Keratinocyte (primary cell): ENCODE results near the gene GPR153.

ENCODE experiments used
- CTCF ChIP-seq, 3 experiments: IDR thresholded peaks in 1 of 3; conservative IDR thresholded peaks in 1 of 3; optimal IDR thresholded peaks in 1 of 3; 2 replicates in 2 of 3; 3 replicates in 1 of 3; pipeline versions ENCODE3 to v1.5.1; 2011; ENCODE audit warnings: low read length in 3 of 3, mild to moderate bottlenecking in 3 of 3, moderate library complexity in 2 of 3, control low read depth in 1 of 3, inconsistent platforms in 1 of 3; ENCODE audit not compliant: insufficient read depth in 2 of 3; ENCODE audit errors: extremely low read depth in 1 of 3
- EZH2 ChIP-seq: IDR thresholded peaks from one replicate; pipeline ENCODE4 v1.6.1; 2012; ENCODE audit warnings: inconsistent platforms, mild to moderate bottlenecking, low read length, moderate library complexity

GRCh38 chr1:6199298-6200187 lies 61.4 kb downstream of the GPR153 start, which contains the start of gene RPL22:
- TF ChIP-seq CTCF (optimal IDR thresholded peaks at IDR 0.05 in 1 of 3, IDR thresholded peaks at IDR 0.05 in 1 of 3, conservative IDR thresholded peaks at IDR 0.05 in 1 of 3; ENCODE audit: extremely low read depth in 1 of 3, insufficient read depth in 2 of 3, low read length in 3 of 3): no peak
- no peak for TF ChIP-seq EZH2
